B cell (primary cell): Measurements from ENCODE around the gene COX20.

ENCODE experiments used
- CTCF ChIP-seq: fragments of 200-600 bp; IDR thresholded peaks from one replicate; pipeline ENCODE4 v1.8.0; 2022; ENCODE audit warnings: antibody characterized with exemption, mild to moderate bottlenecking
- EZH2 ChIP-seq: IDR thresholded peaks from 2 replicates; pipeline ENCODE4 v1.6.1; 2012; ENCODE audit warnings: borderline replicate concordance, low read depth, mild to moderate bottlenecking, moderate library complexity, low read length; ENCODE audit not compliant: insufficient read depth, poor library complexity, severe bottlenecking

- no peak for TF ChIP-seq CTCF
- TF ChIP-seq EZH2, result no peak
Measured at GRCh38 chr1:244893836-244894235, 58.4 kb downstream of the COX20 start.
